NCI-H1105 treated with DMSO at 0.1 percent for 48 hours (cell line): ENCODE data around the gene RADIL.

ENCODE experiments used
- DNase-seq: peaks from one replicate; lab custom pipeline; 2025; lab: John Stamatoyannopoulos, UW

Gene RADIL

GRCh38 chr7:4831723-4832495, 51.6 kb downstream of the RADIL start:
- no peak for DNase-seq

GRCh38 chr7:4830176-4830575, 53.3 kb downstream of the RADIL start:
- DNase-seq, result peak; percentile 2

- no peak for DNase-seq
Observed at GRCh38 chr7:4828720-4829383, 54.7 kb downstream of the RADIL start.

GRCh38 chr7:4825081-4825480, 58.4 kb downstream of the RADIL start:
- no peak for DNase-seq

GRCh38 chr7:4824120-4824775, 59.3 kb downstream of the RADIL start:
- DNase-seq, result no peak

GRCh38 chr7:4823441-4824119, 59.9 kb downstream of the RADIL start:
- DNase-seq, result no peak

- no peak for DNase-seq
Observed at GRCh38 chr7:4822677-4823076, 60.8 kb downstream of the RADIL start.

- no peak for DNase-seq
Observed at GRCh38 chr7:4820967-4821471, 62.5 kb downstream of the RADIL start.

GRCh38 chr7:4820405-4820966, 63.0 kb downstream of the RADIL start:
- no peak for DNase-seq

- DNase-seq, result no peak
Observed at GRCh38 chr7:4819560-4820404, 63.7 kb downstream of the RADIL start.

- DNase-seq, result no peak
Observed at GRCh38 chr7:4818000-4818794, 65.3 kb downstream of the RADIL start.

GRCh38 chr7:4817178-4817901, 66.2 kb downstream of the RADIL start:
- no peak for DNase-seq

GRCh38 chr7:4816419-4817080, 67.0 kb downstream of the RADIL start:
- no peak for DNase-seq

- no peak for DNase-seq
Observed at GRCh38 chr7:4815609-4816418, 67.7 kb downstream of the RADIL start.

GRCh38 chr7:4815121-4815520, 68.4 kb downstream of the RADIL start:
- DNase-seq, result no peak

GRCh38 chr7:4814433-4814832, 69.1 kb downstream of the RADIL start:
- no peak for DNase-seq

GRCh38 chr7:4809666-4810065, 73.8 kb downstream of the RADIL start:
- DNase-seq, result no peak

GRCh38 chr7:4809091-4809591, 74.4 kb downstream of the RADIL start:
- no peak for DNase-seq
